IMR-90 (cell line): ENCODE results near the gene SMIM24. TPM values are rescaled to one million over a fixed set of nuclear protein-coding genes. Genes with fewer than 3 reads are reported as not detected.

Experiments
- ATAC-seq: fragments of 200-7000 bp; cut with Tn5 transposase; 2 replicates; pipeline ENCODE4 v1.9.1; 2020; ENCODE audit warnings: low read depth, mild to moderate bottlenecking, moderate library complexity
- BruUV-seq: library from RNA; stranded (reverse); fragments of 400-500 nt; replicated peaks from 2 replicates; lab custom pipeline; 2021; lab: Mats Ljungman, UMichigan
- CTCF ChIA-PET: fragments of 300-600 bp; formaldehyde crosslinking; extraction: SDS; loops from one replicate; lab custom pipeline; 2021; ENCODE audit warnings: antibody characterized with exemption; lab: Yijun Ruan, JAX
- POLR2A ChIA-PET: fragments of 300-600 bp; sonication (Branson Sonifier 250); formaldehyde crosslinking; loops from one replicate; lab custom pipeline; 2022; ENCODE audit warnings: antibody characterized with exemption; ENCODE audit not compliant: unreplicated experiment; lab: Charles Lee
- DNase-seq: peaks from one replicate; pipeline ENCODE4 v3.0.0; 2013
- H2AFZ ChIP-seq: replicated peaks from 2 replicates; pipeline ENCODE3; 2013; ENCODE audit warnings: low read length, mild to moderate bottlenecking; ENCODE audit not compliant: poor library complexity
- H2AK5ac ChIP-seq: 2 replicates; pipeline ENCODE4 v1.6.1; 2013; ENCODE audit warnings: low read depth, low read length, inconsistent platforms
- H2AK9ac ChIP-seq: replicated peaks from 2 replicates; pipeline ENCODE3; 2013; ENCODE audit warnings: mild to moderate bottlenecking, low read depth, low read length, moderate library complexity; ENCODE audit not compliant: poor library complexity
- H2BK120ac ChIP-seq: 2 replicates; pipeline ENCODE4 v1.6.1; 2013; ENCODE audit warnings: low read depth, low read length, inconsistent platforms
- H2BK15ac ChIP-seq: 3 replicates; pipeline ENCODE4 v1.6.1; 2013; ENCODE audit warnings: low read depth, low read length, inconsistent platforms
- H2BK20ac ChIP-seq: 2 replicates; pipeline ENCODE4 v1.6.1; 2013; ENCODE audit warnings: low read depth, mild to moderate bottlenecking, inconsistent platforms, low read length, moderate library complexity
- H2BK5ac ChIP-seq: 2 replicates; pipeline ENCODE4 v1.6.1; 2013; ENCODE audit warnings: mild to moderate bottlenecking, low read depth, low read length, inconsistent platforms; ENCODE audit not compliant: poor library complexity, severe bottlenecking
- H3K14ac ChIP-seq: replicated peaks from 2 replicates; pipeline ENCODE4 v1.6.1; 2013; ENCODE audit warnings: low read depth, low read length, inconsistent platforms
- H3K18ac ChIP-seq: 2 replicates; pipeline ENCODE4 v1.6.1; 2013; ENCODE audit warnings: low read depth, low read length, control low read depth
- H3K23ac ChIP-seq: 2 replicates; pipeline ENCODE4 v1.6.1; 2013; ENCODE audit warnings: low read depth, low read length, inconsistent platforms
- H3K27ac ChIP-seq: 2 replicates; pipeline ENCODE4 v1.5.1; 2013; ENCODE audit warnings: mild to moderate bottlenecking, control low read depth, low read length; ENCODE audit not compliant: insufficient read depth
- H3K27me3 ChIP-seq: 2 replicates; pipeline ENCODE4 v1.6.1; 2013; ENCODE audit warnings: low read length; ENCODE audit not compliant: control insufficient read depth, insufficient read depth
- H3K36me3 ChIP-seq: 2 replicates; pipeline ENCODE4 v1.6.1; 2013; ENCODE audit warnings: low read length, mixed read lengths; ENCODE audit not compliant: control insufficient read depth, insufficient read depth
- H3K4ac ChIP-seq: 2 replicates; pipeline ENCODE4 v1.6.1; 2013; ENCODE audit warnings: low read depth, low read length, inconsistent platforms
- H3K4me1 ChIP-seq: 2 replicates; pipeline ENCODE4 v1.6.1; 2013; ENCODE audit warnings: low read length, mixed read lengths; ENCODE audit not compliant: control insufficient read depth, insufficient read depth
- H3K4me2 ChIP-seq: 2 replicates; pipeline ENCODE4 v1.6.1; 2013; ENCODE audit warnings: low read depth, mild to moderate bottlenecking, control low read depth, low read length, moderate library complexity
- H3K4me3 ChIP-seq: 2 replicates; pipeline ENCODE4 v1.5.1; 2013; ENCODE audit warnings: low read depth, mild to moderate bottlenecking, control low read depth, low read length, moderate library complexity; ENCODE audit not compliant: insufficient read depth
- H3K56ac ChIP-seq: 2 replicates; pipeline ENCODE4 v1.6.1; 2013; ENCODE audit warnings: low read length, inconsistent platforms; ENCODE audit not compliant: insufficient read depth; ENCODE audit errors: extremely low read depth
- H3K79me1 ChIP-seq, 2 experiments: 2 replicates each; pipeline ENCODE4 v1.6.1; 2013; ENCODE audit warnings: low read length in 2 of 2, inconsistent platforms in 1 of 2, low read depth in 1 of 2
- H3K9ac ChIP-seq: 2 replicates; pipeline ENCODE4 v1.6.1; 2013; ENCODE audit warnings: low read depth, low read length, control low read depth
- H3K9me1 ChIP-seq: 2 replicates; pipeline ENCODE4 v1.6.1; 2013; ENCODE audit warnings: low read length, inconsistent platforms; ENCODE audit not compliant: insufficient read depth
- H3K9me3 ChIP-seq: 2 replicates; pipeline ENCODE4 v1.6.1; 2013; ENCODE audit warnings: low read length; ENCODE audit not compliant: control insufficient read depth, insufficient read depth
- H4K20me1 ChIP-seq: 2 replicates; pipeline ENCODE4 v1.6.1; 2013; ENCODE audit warnings: low read length, inconsistent platforms; ENCODE audit not compliant: insufficient read depth
- H4K5ac ChIP-seq: 2 replicates; pipeline ENCODE4 v1.6.1; 2013; ENCODE audit warnings: mild to moderate bottlenecking, low read depth, low read length, control low read depth
- H4K8ac ChIP-seq, 2 experiments: 2 replicates each; pipeline ENCODE4 v1.6.1; 2013; ENCODE audit warnings: low read depth in 2 of 2, low read length in 2 of 2, control low read depth in 1 of 2, inconsistent platforms in 1 of 2
- H4K91ac ChIP-seq: 2 replicates; pipeline ENCODE4 v1.6.1; 2013; ENCODE audit warnings: low read depth, low read length, inconsistent platforms; ENCODE audit not compliant: insufficient read depth
- BHLHE40 ChIP-seq: fragments of 150-350 bp; IDR thresholded peaks from 2 replicates; pipeline ENCODE4 v1.6.1; 2016; ENCODE audit warnings: mild to moderate bottlenecking, low read depth, low read length
- CEBPB ChIP-seq: IDR thresholded peaks from 2 replicates; pipeline ENCODE4 v1.6.1; 2012; ENCODE audit warnings: low read depth, low read length, improper control_type of control experiment
- WGBS, 2 experiments: methylation state at CpG; one replicate each; pipeline versions ENCODE4 v1.1.5 to v1.1.7; 2013; ENCODE audit warnings: missing lambda C conversion rate in 2 of 2; ENCODE audit not compliant: insufficient read length in 1 of 2; ENCODE audit errors: extremely low coverage in 2 of 2; 5-methylcytosine and 5-hydroxymethylcytosine counted together
- dilution Hi-C: fragments of 300-500 bp; cut with HindIII; formaldehyde crosslinking; loops from one replicate; pipeline ENCODE4 v1.14.3; 2018; ENCODE audit warnings: low sequenced_read_pairs; ENCODE audit not compliant: unreplicated experiment
- in situ Hi-C: fragments of 300-500 bp; cut with MboI; formaldehyde crosslinking; loops from 3 replicates; pipeline ENCODE4 v1.14.3; 2019; ENCODE audit warnings: low sequenced_read_pairs, inconsistent platforms, mixed read lengths
- intact Hi-C: fragments of 100-400 bp; cut with micrococcal nuclease; formaldehyde crosslinking; loops from 2 replicates; pipeline ENCODE4 v1.10.0; 2022
- polyA plus RNA-seq, 3 experiments: library from polyadenylated mRNA; depleted of rRNA; stranded (reverse); fragments of >200 nt; gene quantifications; 2 replicates each; pipeline ENCODE4 v1.2.3, GENCODE V29; 2012; ENCODE audit warnings: low replicate concordance in 1 of 3
- total RNA-seq: library from RNA; depleted of rRNA; stranded (reverse); fragments of >200 nt; gene quantifications from 2 replicates; pipeline ENCODE4 v1.2.3, GENCODE V29; 2012

The SMIM24 gene
- total and polyA plus RNA-seq, 2 of the 4 experiments (the other 2 are of a cell fraction) = not detected

- peak overlapping the region; percentile 77 for H2AFZ ChIP-seq
- peak overlapping the region; percentile 48 for H4K91ac ChIP-seq
- no peak overlapping the region for H2AK9ac ChIP-seq
- intact Hi-C loops = loop anchor here (5.0 kb wide), 1 partner anchor 123 kb away; the partner anchor contains the start of gene CACTIN
- peak overlapping the region; percentile 68; the same call in 1 of the 2 replicates for H3K4ac ChIP-seq
- DNase-seq (no peak), ATAC-seq (no peak)
- peak overlapping the region; percentile 35 to 90 for H4K8ac ChIP-seq
- 0 out of 2 replicates have a peak overlapping the region, but pooled peaks have one; percentile 68 for H3K23ac ChIP-seq
- H2AK5ac ChIP-seq = peak overlapping the region; percentile 94; the same call in 1 of the 2 replicates
- H3K56ac ChIP-seq = no peak overlapping the region
- H3K4me2 ChIP-seq = no peak overlapping the region
- dilution Hi-C loops = no loop called here
- in situ Hi-C loops = no loop called here
- no peaks in the 10 kb centered on the region for H3K27me3 ChIP-seq
- H3K4me3 ChIP-seq = no peak overlapping the region
- H2BK5ac ChIP-seq = no peak overlapping the region
- no peaks in the 10 kb centered on the region for H3K9me3 ChIP-seq
- peaks cover 26% of the 10 kb centered on the region for H4K20me1 ChIP-seq
- H3K4me1 ChIP-seq = peaks cover 15% of the 10 kb centered on the region
- BruUV-seq = no TSS peak
- H3K14ac ChIP-seq = 0 out of 2 replicates have a peak overlapping the region, but pooled peaks have one; percentile 17
- H3K9me1 ChIP-seq = peaks cover 17% of the 10 kb centered on the region
- no peak overlapping the region for H3K9ac ChIP-seq
- peak overlapping the region; percentile 82; the same call in 1 of the 3 replicates for H2BK15ac ChIP-seq
- ChIA-PET CTCF (interaction anchor here (0.7 kb wide), 1 partner anchor 76 kb away, joined by 3 read pairs; no protein-coding TSS in a partner anchor), POLR2A (no interaction called here)
- peak overlapping the region; percentile 33; the same call in 1 of the 2 replicates for H4K5ac ChIP-seq
- H3K18ac ChIP-seq = no peak overlapping the region
- 93% methylated on average over 2 of the region's 5 CpGs; no CpG with 5 or more reads in 1 of the 2 experiments for WGBS, 2 experiments
- peaks cover 5 to 47% of the 10 kb centered on the region in 2 experiments; a peak in 3 of 4 replicates for H3K79me1 ChIP-seq
- H2BK20ac ChIP-seq = peak overlapping the region; percentile 82
- peaks cover 3% of the 10 kb centered on the region; the same call in 1 of the 2 replicates for H3K36me3 ChIP-seq
- peak; percentile 76 for TF ChIP-seq CEBPB
- no peak for TF ChIP-seq BHLHE40
- no peak overlapping the region for H3K27ac ChIP-seq
- H2BK120ac ChIP-seq = peak overlapping the region; percentile 60; the same call in 1 of the 2 replicates
Observed at GRCh38 chr19:3504735-3505134, 24.4 kb upstream of the SMIM24 start.
